Measurements from ENCODE around the gene PLIN5. TPM values are rescaled to one million over a fixed set of nuclear protein-coding genes. Genes with fewer than 3 reads are reported as not detected.

PLIN5 gene
- total and polyA plus RNA-seq, 4 donors: 2.8 to 18.5 (median 9.3) TPM

DNA sequence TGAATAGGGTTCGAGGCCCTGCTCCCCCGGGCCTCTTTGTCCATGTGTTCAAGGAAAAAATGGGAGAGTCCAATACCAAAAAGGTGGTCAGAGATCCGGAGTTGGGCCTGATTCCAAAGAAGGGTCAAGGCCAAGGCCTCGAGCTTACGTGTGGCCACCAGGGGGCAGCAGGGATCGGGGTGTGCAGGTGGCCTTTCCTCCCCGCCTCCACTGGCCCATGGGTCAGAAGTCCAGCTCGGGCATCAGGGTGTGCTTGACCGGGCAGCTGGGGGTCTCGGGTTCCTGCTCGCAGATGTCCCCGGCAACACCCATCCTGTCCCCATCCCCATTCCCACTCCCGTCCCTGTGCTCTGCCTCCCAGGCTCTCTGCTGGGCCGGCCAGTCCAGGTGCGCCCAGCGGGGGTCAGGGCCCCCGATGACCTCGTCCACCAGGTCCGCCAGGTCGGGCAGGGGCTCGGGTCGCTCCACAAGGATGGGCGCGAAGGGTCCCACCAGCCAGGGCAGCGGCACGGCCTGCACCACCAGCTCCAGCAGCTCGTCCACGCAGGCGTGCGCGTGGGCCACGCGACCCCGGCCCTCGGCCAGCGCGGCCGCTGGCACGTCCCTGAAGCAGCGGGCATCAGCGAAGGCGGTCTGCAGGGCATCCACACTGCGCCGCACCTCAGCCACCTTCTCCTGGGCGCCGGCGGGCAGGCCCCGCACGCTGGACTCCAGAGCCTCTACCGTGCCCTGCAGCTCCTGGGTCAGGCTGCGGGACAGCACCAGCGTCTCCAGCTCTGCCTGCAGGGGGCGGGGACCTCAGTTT lies 11.5 kb downstream of the PLIN5 start:
- H3K9me3 ChIP-seq (ENCODE audit: control insufficient read depth, insufficient read depth, low read length): no peaks in the 10 kb centered on the region
- H3K4me1 ChIP-seq (ENCODE audit: control insufficient read depth, insufficient read depth, low read length): peaks cover 17% of the 10 kb centered on the region
- no peak overlapping the region for H3K27ac ChIP-seq (ENCODE audit: low read depth, low read length)
- no peaks in the 10 kb centered on the region for H3K27me3 ChIP-seq (ENCODE audit: control insufficient read depth, insufficient read depth, low read length)
- 77% methylated on average over 52 of the region's 53 CpGs for WGBS (ENCODE audit: insufficient coverage)
- H3K36me3 ChIP-seq (ENCODE audit: control insufficient read depth, insufficient read depth, low read length): peaks cover 18% of the 10 kb centered on the region
- no peak overlapping the region for H3K4me3 ChIP-seq (ENCODE audit: low read depth, low read length)
- no peak for DNase-seq (ENCODE audit: low read depth in 4 of 6, low spot score in 6 of 6)

DNA sequence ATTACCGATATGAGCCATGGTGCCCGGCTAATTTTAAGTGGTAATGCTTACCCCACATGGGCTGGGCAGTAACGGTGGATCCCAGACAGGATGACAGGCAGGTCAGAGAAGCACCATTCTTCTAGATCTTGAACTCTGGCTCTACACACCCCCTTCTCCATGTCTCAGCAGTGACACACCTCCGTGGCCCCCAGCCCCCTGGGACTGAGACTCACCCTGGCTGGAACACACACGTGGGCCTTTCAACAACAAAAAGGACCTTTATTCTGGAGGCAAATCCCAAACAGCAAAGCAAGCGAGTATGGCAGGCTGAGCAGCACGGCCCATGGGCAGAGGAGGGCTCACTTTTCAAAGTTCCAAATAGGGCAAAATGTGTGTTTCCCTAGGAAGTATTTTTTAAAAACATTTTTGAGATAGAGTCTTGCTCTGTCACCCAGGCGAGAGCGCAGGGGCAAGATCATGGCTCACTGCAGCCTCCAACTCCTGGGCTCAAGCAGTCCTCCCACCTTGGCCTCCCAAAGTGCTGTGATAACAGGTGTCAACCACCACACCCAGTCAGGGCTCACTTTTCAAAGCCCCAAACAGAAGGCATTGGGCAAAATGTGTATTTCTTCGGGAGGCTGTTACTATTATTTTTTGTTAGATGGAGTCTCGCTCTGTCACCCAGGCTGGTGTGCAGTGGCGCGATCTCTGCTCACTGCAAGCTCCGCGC lies 12.6 kb downstream of the PLIN5 start:
- Histone ChIP-seq H3K9me3 (ENCODE audit: control insufficient read depth, insufficient read depth, low read length) (no peaks in the 10 kb centered on the region), H3K36me3 (ENCODE audit: control insufficient read depth, insufficient read depth, low read length) (peaks cover 22% of the 10 kb centered on the region), H3K27me3 (ENCODE audit: control insufficient read depth, insufficient read depth, low read length) (no peaks in the 10 kb centered on the region), H3K4me1 (ENCODE audit: control insufficient read depth, insufficient read depth, low read length) (peaks cover 21% of the 10 kb centered on the region), H3K27ac (ENCODE audit: low read depth, low read length) (no peak overlapping the region), H3K4me3 (ENCODE audit: low read depth, low read length) (no peak overlapping the region)
- WGBS (ENCODE audit: insufficient coverage): 83% methylated on average over 12 of the region's 15 CpGs
- no peak for DNase-seq (ENCODE audit: low read depth in 4 of 6, low spot score in 6 of 6)

DNA sequence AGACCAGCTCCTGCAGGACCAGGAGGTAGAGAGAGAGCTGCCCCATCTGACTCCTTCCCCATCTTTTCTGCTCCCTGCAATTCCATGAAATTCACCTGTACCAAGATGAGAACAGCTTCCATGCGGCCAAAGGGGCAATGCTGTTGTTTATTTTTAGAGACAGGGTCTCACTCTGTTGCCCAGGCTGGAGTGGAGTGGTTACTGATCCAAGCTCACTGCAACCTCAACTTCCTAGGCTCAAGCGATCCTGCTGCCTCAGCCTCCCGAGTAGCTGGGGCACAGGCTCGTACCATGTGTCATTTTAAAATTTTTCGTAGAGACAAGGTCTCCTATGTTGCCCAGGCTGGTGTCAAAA lies 13.2 kb downstream of the PLIN5 start:
- Histone ChIP-seq H3K27ac (ENCODE audit: low read depth, low read length) (no peak overlapping the region), H3K27me3 (ENCODE audit: control insufficient read depth, insufficient read depth, low read length) (no peaks in the 10 kb centered on the region), H3K4me1 (ENCODE audit: control insufficient read depth, insufficient read depth, low read length) (peaks cover 21% of the 10 kb centered on the region), H3K9me3 (ENCODE audit: control insufficient read depth, insufficient read depth, low read length) (no peaks in the 10 kb centered on the region), H3K36me3 (ENCODE audit: control insufficient read depth, insufficient read depth, low read length) (peaks cover 26% of the 10 kb centered on the region), H3K4me3 (ENCODE audit: low read depth, low read length) (no peak overlapping the region)
- WGBS (ENCODE audit: insufficient coverage): 97% methylated on average over 4 of the region's 5 CpGs
- DNase-seq (ENCODE audit: low read depth in 4 of 6, low spot score in 6 of 6): no peak

DNA sequence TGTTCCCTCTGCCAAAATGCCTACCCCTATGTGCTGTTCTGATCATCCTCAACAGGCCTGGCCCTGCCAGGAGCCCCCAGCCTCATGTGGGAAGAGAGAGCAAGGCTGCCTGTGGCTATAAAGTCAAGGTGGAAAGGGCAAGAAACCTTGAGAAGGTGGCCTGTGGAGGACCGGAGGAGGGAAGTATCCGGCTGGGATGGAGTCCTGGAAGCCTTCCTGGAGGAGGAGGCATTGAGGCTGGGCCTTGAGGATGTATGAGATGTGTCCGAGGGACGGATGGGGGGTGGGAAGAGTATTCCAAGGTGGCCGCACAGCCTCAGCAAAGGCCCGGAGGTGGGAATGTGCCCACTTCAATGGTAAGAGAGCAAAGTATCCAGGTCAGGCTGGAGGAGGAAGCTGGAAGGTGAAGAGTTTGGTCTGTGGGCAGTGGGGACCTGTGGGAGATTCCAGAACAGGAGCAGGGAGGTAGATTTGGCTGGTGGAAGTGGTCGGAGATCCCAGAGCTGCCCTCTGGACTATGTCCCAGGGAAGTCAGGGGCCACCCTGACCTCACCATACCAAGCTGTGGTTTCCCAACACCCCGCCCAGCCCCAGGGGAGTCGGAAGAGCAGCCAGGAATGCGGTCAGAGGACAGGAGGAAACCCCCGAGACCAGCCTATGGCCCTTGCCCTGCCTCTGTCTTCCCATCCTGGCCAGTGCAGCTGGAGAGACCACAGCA lies 13.7 kb downstream of the PLIN5 start:
- Histone ChIP-seq H3K36me3 (ENCODE audit: control insufficient read depth, insufficient read depth, low read length) (peaks cover 31% of the 10 kb centered on the region), H3K4me3 (ENCODE audit: low read depth, low read length) (no peak overlapping the region), H3K27ac (ENCODE audit: low read depth, low read length) (no peak overlapping the region), H3K4me1 (ENCODE audit: control insufficient read depth, insufficient read depth, low read length) (peaks cover 21% of the 10 kb centered on the region), H3K27me3 (ENCODE audit: control insufficient read depth, insufficient read depth, low read length) (no peaks in the 10 kb centered on the region), H3K9me3 (ENCODE audit: control insufficient read depth, insufficient read depth, low read length) (no peaks in the 10 kb centered on the region)
- DNase-seq (ENCODE audit: low read depth in 4 of 6, low spot score in 6 of 6): no peak
- WGBS (ENCODE audit: insufficient coverage): 86% methylated on average over 11 of the region's 11 CpGs

GRCh38 chr19:4519521-4520277 lies 15.3 kb downstream of the PLIN5 start:
- no peak for DNase-seq (ENCODE audit: low read depth in 4 of 6, low spot score in 6 of 6)
- no peaks in the 10 kb centered on the region for H3K27me3 ChIP-seq (ENCODE audit: control insufficient read depth, insufficient read depth, low read length)
- peaks cover 24% of the 10 kb centered on the region for H3K36me3 ChIP-seq (ENCODE audit: control insufficient read depth, insufficient read depth, low read length)
- peaks cover 17% of the 10 kb centered on the region for H3K4me1 ChIP-seq (ENCODE audit: control insufficient read depth, insufficient read depth, low read length)
- no peak overlapping the region for H3K27ac ChIP-seq (ENCODE audit: low read depth, low read length)
- no peaks in the 10 kb centered on the region for H3K9me3 ChIP-seq (ENCODE audit: control insufficient read depth, insufficient read depth, low read length)
- H3K4me3 ChIP-seq (ENCODE audit: low read depth, low read length): no peak overlapping the region
- WGBS (ENCODE audit: insufficient coverage): 79% methylated on average over 7 of the region's 9 CpGs

GRCh38 chr19:4519172-4519496 lies 15.9 kb downstream of the PLIN5 start:
- Histone ChIP-seq H3K27ac (ENCODE audit: low read depth, low read length) (no peak overlapping the region), H3K27me3 (ENCODE audit: control insufficient read depth, insufficient read depth, low read length) (no peaks in the 10 kb centered on the region), H3K4me3 (ENCODE audit: low read depth, low read length) (no peak overlapping the region), H3K9me3 (ENCODE audit: control insufficient read depth, insufficient read depth, low read length) (no peaks in the 10 kb centered on the region), H3K4me1 (ENCODE audit: control insufficient read depth, insufficient read depth, low read length) (peaks cover 17% of the 10 kb centered on the region), H3K36me3 (ENCODE audit: control insufficient read depth, insufficient read depth, low read length) (peaks cover 23% of the 10 kb centered on the region)
- 93% methylated on average over 5 of the region's 6 CpGs for WGBS (ENCODE audit: insufficient coverage)
- no peak for DNase-seq (ENCODE audit: low read depth in 4 of 6, low spot score in 6 of 6)

- no peak for DNase-seq (ENCODE audit: low read depth in 4 of 6, low spot score in 6 of 6)
- no peak within 1 kb of the TSS for H3K27ac ChIP-seq (ENCODE audit: low read depth, low read length)
Measured at GRCh38 chr19:4518345-4519171, 16.5 kb downstream of the PLIN5 start, which contains the start of gene PLIN4. PLIN4 (minus strand) TSS chr19:4518486; CDS start chr19:4518272, 214 bp downstream.

GRCh38 chr19:4517451-4518057 lies 17.5 kb downstream of the PLIN5 start:
- Histone ChIP-seq H3K27me3 (ENCODE audit: control insufficient read depth, insufficient read depth, low read length) (no peaks in the 10 kb centered on the region), H3K4me3 (ENCODE audit: low read depth, low read length) (no peak overlapping the region), H3K27ac (ENCODE audit: low read depth, low read length) (no peak overlapping the region), H3K9me3 (ENCODE audit: control insufficient read depth, insufficient read depth, low read length) (no peaks in the 10 kb centered on the region), H3K36me3 (ENCODE audit: control insufficient read depth, insufficient read depth, low read length) (peaks cover 22% of the 10 kb centered on the region), H3K4me1 (ENCODE audit: control insufficient read depth, insufficient read depth, low read length) (peaks cover 17% of the 10 kb centered on the region)
- 85% methylated on average over 21 of the region's 24 CpGs for WGBS (ENCODE audit: insufficient coverage)
- DNase-seq (ENCODE audit: low read depth in 4 of 6, low spot score in 6 of 6): no peak

More at GRCh38 chr19:4518345-4519171, 16.5 kb downstream of the PLIN5 start, which contains the start of gene PLIN4:
- Histone ChIP-seq H3K27me3 (ENCODE audit: control insufficient read depth, insufficient read depth, low read length) (no peaks in the 10 kb centered on the region), H3K36me3 (ENCODE audit: control insufficient read depth, insufficient read depth, low read length) (peaks cover 21% of the 10 kb centered on the region), H3K4me3 (ENCODE audit: low read depth, low read length) (no peak within 1 kb of the TSS), H3K9me3 (ENCODE audit: control insufficient read depth, insufficient read depth, low read length) (no peaks in the 10 kb centered on the region), H3K4me1 (ENCODE audit: control insufficient read depth, insufficient read depth, low read length) (peaks cover 17% of the 10 kb centered on the region)
- 76% methylated on average over 34 of the region's 34 CpGs for WGBS (ENCODE audit: insufficient coverage)

All from spinal cord (tissue), 10 donors.